HTERT RPE-1 (cell line): ENCODE results near the gene PRDM4.
"Not testable (repeated sequence)": the region's sequence is repeated elsewhere in the genome, so short reads cannot be mapped to it uniquely, and the experiment has no call there.

Experiments
- in situ Hi-C: fragments of 300-500 bp; cut with MboI; formaldehyde crosslinking; loops from 4 replicates; pipeline ENCODE4 v1.14.3; 2020; ENCODE audit warnings: low sequenced_read_pairs

PRDM4 gene

DNA sequence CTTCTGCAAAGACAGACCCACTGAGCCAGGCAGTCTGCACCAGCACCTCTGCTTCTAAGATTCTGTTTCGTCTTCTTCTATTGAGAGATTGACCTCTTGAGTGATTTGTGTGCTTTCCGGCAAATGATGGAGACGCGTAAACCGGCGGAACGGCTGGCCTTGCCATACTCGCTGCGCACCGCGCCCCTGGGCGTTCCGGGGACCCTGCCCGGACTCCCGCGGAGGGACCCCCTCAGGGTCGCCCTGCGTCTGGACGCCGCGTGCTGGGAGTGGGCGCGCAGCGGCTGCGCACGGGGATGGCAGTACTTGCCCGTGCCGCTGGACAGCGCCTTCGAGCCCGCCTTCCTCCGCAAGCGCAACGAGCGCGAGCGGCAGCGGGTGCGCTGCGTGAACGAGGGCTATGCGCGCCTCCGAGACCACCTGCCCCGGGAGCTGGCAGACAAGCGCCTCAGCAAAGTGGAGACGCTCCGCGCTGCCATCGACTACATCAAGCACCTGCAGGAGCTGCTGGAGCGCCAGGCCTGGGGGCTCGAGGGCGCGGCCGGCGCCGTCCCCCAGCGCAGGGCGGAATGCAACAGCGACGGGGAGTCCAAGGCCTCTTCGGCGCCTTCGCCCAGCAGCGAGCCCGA, 14.3 kb upstream of the PRDM4 start:
- in situ Hi-C loops: no loop called here

GRCh38 chr12:107774349-107775029, 13.6 kb upstream of the PRDM4 start, which contains the start of gene ASCL4:
TSS of gene ASCL4 (plus strand) at chr12:107774704. CDS start at chr12:107775219, 515 bp downstream.
- in situ Hi-C loops: no loop called here

- in situ Hi-C loops: no loop called here
Observed at GRCh38 chr12:107767466-107767865, 6.5 kb upstream of the PRDM4 start.

- in situ Hi-C loops: no loop called here
Observed at GRCh38 chr12:107765316-107765715, 4.4 kb upstream of the PRDM4 start.

- in situ Hi-C loops: no loop called here
Observed at GRCh38 chr12:107764626-107765025, 3.7 kb upstream of the PRDM4 start.

- in situ Hi-C loops: no loop called here
Observed at GRCh38 chr12:107762874-107763273, 1.9 kb upstream of the PRDM4 start.

DNA sequence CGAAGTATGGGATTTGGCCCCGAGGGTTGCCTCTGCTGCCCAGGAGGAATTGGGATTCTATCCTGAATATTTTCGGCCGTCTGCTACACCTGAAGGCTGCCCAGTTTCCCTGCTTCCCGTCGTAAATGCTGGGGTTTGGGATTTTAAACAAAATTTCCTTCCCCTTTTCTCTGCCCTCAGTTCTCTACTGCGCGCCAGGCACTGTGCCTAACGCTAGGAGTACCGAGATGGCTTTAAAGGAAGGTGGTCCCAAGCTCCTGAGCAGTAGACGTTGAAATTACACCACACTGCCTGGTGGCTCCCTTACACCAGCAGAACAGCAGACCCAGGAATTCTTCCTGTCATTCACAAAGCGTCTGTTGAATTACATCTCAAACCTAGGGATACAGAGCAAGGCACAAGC, 566 bp upstream of the PRDM4 start:
- in situ Hi-C loops: no loop called here

DNA sequence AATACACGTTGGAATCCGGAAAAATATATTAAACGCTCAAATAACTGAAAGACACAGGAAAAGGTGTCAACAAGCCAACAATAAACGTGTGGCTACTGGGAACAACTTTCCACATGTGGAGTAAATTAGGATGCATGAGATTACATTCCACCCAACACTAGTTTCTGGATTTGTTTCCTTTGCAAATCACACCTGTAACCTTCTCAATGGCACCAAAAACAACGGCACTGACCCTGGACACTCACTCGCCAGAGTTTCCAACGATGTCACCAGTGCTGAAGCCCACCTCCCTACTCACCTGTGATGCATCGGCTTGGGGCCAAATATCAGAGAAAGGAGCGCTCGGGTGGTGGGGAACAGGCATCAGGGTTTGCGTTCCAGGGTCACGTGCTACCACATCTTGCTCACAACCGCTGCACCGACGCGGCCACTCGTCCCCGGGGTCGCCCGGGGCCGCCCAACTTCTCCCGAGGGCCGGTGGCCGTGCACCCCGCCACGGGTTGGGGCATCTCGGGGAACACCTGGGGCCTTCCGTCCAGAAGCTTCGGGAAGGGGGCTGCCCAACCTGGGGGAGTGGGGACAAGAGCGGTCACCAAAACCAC, 629 bp downstream of the PRDM4 start:
- in situ Hi-C loops: no loop called here

DNA sequence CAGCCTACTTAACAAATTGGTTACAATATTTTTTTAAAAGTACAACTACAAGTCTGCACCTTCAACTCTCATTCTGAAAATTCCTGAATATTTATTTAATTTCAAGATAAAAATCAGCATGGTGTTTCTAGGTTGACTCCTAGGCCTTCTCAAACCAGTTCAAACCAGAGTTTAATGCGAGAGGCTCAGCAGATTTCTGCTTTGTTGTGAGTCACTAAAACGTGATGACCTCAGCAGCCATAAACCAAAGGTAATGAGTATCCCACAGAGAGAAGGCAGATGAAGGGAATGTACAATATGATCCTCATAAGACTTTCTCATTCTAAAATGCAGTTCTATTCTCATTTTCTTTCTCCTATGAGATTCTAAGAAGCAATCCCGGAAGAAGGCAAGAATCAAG, 1.5 kb downstream of the PRDM4 start:
- in situ Hi-C loops: no loop called here

- in situ Hi-C loops: no loop called here
Observed at GRCh38 chr12:107749083-107749482, 11.9 kb downstream of the PRDM4 start.

DNA sequence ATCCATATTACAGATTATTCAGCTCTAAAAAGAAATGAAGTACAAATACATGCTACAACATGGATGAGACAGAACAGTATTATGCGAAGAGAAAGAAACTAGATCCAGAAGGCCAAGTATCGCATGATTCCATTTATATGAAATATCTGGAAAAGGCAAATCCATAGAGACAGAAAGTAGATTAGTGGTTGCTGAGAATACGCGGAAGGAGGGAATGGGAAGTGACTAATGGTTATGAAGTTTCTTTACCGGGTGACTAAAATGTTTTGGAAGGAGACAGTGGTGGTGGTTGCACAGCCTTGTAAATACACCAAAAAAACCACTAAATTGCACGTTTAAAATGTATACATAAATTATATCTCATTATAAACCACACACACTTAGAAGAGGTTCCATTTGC, 12.5 kb downstream of the PRDM4 start:
- in situ Hi-C loops: no loop called here

GRCh38 chr12:107736914-107737313, 24.0 kb downstream of the PRDM4 start:
- in situ Hi-C loops: no loop called here

GRCh38 chr12:107735763-107736162, 25.2 kb downstream of the PRDM4 start:
- in situ Hi-C loops: no loop called here

DNA sequence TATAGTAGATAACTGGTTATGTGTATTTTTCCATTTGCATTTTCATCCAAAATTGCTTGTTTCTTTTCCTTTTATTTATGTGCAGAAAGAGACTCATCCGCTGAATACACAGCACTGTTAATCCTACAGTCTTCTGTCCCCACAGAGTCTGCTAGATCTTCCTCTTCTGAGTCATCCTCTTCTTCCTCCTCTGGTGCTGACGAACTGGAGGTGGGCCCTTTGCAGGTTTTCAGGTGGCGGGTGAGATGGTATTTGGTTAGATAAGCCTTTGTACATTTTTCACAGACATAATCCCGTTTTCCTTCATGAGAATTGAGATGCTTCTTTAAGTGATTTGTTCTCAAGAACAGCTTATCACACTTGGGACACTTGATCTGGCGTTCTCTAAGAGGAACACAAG, 26.8 kb downstream of the PRDM4 start:
- in situ Hi-C loops: no loop called here

GRCh38 chr12:107732365-107732764, 28.6 kb downstream of the PRDM4 start:
- in situ Hi-C loops: no loop called here

DNA sequence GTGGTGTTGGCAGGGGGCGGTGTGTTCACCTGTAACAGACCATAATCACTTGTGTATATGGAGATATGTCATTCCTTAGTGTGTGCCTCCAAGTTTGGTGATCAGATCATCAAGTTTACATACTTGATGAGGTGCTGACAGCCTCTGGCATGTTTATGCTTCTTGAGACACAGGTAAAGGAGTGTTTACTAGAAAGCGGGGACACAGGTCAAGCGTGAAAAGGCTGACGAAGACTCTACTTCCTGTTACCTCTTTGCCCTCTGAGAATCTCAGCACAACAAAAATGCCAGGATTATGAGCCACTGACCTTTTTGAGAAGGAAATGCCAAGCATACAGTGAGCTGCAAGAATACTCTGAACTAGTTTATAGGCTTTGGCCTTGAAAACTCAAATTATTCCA, 29.6 kb downstream of the PRDM4 start:
- in situ Hi-C loops: no loop called here

DNA sequence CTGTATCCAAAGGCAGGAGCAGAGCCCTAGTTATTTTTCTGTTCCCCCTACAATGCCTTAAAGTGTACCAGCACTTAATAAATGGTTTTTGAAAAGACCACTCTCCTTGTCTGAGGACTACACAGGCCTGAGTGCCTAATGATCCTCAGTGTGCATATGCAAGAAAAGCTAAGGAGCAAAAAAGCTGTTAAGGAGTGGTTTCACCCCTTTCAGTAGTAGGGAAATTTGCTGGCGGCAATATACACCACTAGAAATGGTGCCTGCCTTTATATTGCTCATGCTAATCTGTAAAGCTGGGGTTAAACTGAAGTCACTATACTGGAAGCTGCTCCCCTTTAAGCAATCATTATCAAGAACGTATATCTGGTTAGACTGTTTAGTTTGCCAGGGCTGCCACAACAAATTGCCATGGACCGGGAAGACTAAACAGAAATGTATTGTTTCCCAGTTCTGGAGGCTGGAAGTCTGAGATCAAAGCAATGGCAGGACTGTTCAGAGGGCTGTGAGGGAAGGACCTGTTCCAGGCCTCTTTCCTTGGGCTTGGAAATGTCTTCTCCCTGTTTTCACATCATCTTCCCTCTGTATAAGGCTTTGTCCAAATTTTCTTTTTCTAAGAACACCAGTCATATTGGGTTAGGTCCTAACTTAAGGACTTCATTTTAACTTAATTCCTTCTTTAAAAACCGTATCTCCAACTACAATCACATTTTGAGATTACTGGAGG, 30.2 kb downstream of the PRDM4 start:
- in situ Hi-C loops: no loop called here

DNA sequence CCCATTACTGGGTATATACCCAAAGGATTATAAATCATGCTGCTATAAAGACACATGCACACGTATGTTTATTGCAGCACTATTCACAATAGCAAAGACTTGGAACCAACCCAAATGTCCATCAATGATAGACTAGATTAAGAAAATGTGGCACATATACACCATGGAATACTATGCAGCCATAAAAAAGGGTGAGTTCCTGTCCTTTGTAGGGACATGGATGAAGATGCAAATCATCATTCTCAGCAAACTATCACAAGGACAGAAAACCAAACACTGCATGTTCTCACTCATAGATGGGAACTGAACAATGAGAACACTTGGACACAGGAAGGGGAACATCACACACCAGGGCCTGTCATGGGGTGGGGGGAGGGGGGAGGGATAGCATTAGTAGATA, 33.2 kb downstream of the PRDM4 start:
- in situ Hi-C loops: not testable (repeated sequence)

DNA sequence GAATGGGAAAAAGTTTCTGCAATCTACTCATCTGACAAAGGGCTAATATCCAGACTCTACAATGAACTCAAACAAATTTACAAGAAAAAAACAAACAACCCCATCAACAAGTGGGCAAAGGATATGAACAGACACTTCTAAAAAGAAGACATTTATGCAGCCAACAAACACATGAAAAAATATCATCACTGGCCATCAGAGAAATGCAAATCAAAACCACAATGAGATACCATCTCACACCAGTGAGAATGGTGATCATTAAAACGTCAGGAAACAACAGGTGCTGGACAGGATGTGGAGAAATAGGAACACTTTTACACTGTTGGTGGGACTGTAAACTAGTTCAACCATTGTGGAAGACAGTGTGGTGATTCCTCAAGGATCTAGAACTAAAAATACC, 33.6 kb downstream of the PRDM4 start:
- in situ Hi-C loops: not testable (repeated sequence)

GRCh38 chr12:107718606-107719005, 42.3 kb downstream of the PRDM4 start:
- in situ Hi-C loops: no loop called here

DNA sequence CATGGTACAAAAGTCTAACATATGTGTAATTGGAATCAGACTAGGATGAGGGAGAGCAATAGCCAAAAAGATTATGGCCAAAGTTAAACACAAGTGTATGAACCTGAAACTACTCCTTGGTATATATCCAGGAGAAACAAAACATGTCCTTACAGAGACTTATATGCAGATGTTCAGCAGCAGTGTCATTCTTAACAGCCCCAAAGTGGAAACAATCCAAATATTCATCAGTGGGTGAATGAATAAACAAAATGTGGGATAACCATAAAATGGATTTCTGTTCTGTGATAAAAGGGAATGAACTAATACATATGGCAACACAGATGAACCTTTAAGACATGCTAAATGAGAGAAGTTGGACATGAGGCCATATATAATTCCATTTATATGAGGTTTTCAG, 45.2 kb downstream of the PRDM4 start:
- in situ Hi-C loops: no loop called here

DNA sequence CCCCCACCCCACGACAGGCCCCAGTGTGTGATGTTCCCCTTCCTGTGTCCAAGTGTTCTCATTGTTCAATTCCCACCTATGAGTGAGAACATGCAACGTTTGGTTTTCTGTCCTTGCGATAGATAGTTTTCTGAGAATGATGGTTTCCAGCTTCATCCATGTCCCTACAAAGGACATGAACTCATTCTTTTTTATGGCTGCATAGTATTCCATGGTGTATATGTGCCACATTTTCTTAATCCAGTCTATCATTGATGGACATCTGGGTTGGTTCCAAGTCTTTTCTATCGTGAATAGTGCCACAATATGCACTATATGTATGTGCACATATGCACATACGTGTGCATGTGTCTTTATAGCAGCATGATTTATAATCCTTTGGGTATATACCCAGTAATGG, 55.4 kb downstream of the PRDM4 start:
- in situ Hi-C loops: not testable (repeated sequence)
